SW480 (cell line): ENCODE measurements around the gene TSC22D3.

Experiments used
- DNase-seq: peaks from one replicate; pipeline ENCODE4 v3.0.0-alpha.2; 2016; ENCODE audit warnings: low spot score

The TSC22D3 gene

DNA sequence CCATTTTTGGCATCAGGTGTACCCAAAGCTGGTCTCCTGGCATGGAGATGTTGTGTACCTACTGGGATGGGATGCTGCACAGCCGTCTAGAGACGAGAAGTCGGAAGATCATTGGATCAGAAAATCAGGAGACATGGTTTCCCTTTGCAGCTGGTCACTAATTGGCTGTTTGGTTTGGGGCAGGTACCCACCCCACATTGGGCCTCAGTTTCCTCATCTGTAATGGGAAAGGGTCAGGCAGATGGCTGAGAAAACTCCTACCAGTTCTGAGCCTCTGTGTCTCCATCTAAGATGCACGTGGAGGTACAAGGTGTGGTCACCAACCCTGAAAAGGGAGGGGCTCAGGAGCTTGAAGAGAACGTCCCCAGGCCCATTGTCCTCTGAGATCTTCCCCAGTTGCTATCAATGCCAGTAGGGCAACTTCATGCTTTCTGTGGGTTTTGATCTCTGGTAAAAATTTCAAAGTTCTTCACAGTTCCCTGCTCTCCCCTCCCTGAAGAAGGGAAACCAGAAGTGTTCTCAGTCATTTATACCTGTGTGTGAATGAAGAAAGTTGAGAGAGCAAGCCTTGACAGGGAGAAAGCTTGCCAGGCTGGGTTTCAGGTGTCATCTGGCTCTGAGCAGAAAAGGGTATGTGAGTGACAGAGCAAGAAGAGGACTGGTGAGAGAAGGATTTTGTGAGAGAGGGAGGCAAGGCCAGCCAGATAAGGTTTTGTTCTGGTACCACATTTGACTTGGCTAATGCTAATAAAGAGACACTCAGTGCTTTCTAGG lies 15.1 kb downstream of the TSC22D3 start:
- no peak for DNase-seq

GRCh38 chrX:107758231-107758766 lies 17.3 kb downstream of the TSC22D3 start:
- no peak for DNase-seq

- no peak for DNase-seq
Observed at GRCh38 chrX:107755721-107756120, 19.9 kb downstream of the TSC22D3 start.

- DNase-seq: no peak
Observed at GRCh38 chrX:107753187-107753586, 22.4 kb downstream of the TSC22D3 start.

GRCh38 chrX:107752714-107753113 lies 22.9 kb downstream of the TSC22D3 start:
- DNase-seq: no peak

DNA sequence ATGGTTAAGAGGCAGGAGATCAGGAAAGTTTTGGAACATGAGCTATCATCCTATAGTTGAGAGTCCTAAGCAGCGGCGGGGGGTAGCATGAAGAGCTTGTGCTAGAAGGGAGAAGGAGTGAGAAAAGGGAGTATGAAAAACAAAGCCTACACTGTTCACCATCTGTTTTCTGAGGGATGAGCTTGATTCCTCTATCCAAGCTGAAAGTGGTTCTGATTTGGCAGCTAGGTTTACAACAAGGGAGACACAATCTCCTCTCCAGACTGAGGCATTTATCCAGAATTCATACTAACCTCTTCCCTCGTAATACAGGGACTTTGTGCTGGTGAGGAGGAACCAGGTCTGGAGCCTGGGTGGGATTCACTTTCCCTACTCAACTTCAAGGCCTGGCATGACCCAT lies 23.5 kb downstream of the TSC22D3 start:
- DNase-seq: no peak

DNA sequence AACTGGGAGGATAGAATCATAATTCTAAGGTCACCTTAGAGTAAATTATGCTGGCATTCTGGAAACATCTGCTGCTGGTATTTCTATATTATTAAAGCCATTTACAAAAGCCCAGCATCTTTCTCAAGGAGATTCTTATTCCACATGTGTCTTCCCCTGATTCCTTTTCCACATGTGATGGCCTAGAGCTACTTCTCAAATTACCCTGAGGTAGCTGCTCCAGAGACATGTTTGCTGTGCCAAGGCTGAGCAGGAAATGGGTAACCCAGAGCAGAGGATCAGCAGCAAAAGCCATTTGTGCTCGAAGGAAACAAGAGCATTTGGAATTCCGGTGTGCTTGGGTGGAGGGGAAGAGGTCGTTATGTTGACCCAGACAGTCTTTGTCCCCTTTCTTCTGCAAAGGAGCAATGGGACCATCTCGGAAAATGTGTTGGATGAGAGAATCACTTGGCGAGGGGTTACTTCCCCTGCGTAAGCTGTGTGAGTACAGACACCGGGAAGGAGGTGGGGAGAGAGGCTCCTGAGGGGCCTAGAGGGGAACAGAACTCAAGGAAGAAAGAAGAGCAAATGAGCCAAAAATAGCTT lies 24.6 kb downstream of the TSC22D3 start:
- DNase-seq: no peak

GRCh38 chrX:107750263-107750662 lies 25.3 kb downstream of the TSC22D3 start:
- DNase-seq: no peak

DNA sequence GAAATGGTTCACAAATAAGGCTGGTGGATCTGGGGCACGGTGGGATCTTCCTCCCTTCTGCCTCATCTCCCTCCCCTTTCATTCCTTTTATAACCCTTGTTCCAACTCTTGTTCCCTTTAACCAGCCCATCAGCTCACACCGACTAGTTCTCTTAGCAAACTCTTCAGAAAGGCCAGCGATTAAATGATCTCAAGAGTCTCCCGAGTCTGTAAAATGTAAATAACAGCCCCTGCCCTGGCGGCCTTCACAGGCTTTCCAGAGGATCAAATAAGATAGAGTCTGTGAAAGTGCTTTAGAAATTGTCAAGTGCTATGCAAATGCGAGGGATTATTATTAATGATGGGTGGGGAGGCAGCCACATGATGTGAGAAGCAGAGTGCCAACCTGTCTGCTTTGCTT lies 27.1 kb downstream of the TSC22D3 start:
- DNase-seq: no peak

DNA sequence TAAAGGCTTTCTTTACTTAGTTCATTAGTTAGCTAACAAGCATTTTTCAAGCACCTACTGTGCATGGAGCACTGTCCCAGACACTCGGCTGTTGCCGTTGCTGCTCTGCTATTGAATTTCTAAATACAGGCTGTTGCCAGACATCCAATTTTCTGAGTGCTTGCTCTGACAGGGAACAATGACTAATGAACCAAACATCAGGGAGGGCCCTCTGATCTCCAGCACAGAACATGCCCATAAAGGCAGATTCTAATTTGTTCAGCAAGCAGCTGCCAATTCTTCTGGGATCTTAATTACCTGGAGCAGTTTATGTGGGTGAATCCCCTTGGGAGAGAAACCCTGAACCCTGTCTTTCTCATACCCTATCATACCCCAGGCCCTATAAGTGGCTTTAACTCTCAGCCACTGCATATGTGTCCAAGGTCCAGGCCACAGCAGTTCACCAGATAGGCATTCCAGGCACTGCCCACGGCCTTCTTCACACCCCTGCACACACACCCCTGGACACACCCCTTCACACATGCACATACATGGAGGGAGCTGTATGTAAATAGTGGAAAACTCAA lies 27.9 kb downstream of the TSC22D3 start:
- peak; percentile 81 for DNase-seq

- no peak for DNase-seq
Observed at GRCh38 chrX:107744868-107745267, 30.7 kb downstream of the TSC22D3 start.

GRCh38 chrX:107743995-107744394 lies 31.6 kb downstream of the TSC22D3 start:
- DNase-seq: no peak

DNA sequence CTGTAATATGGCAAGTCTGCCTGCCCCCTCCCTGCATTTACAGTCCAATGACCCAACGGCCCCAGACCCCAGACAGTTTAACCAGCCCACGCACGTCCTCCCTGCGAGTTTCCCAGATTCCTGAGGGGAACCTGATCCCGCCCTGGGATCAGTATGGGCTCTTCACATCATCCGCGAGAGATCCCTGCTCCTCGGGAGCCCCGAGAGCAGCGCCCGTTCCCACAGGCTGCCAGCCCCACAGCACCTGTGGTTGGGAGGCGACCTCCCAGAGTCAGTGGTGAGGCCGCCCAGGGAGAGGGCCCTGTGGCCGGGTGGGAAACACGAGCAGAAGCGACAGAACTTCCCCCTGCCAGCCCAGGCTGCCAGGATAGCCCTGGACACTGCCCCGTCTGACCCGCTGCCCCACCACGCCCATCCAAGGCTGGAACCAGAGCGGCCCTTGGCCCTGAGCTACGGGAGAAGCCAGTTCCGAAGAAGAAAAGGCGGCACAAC lies 32.8 kb downstream of the TSC22D3 start:
- DNase-seq: no peak

- DNase-seq: no peak
Observed at GRCh38 chrX:107741404-107741790, 34.2 kb downstream of the TSC22D3 start.

GRCh38 chrX:107739541-107739940 lies 36.0 kb downstream of the TSC22D3 start:
- no peak for DNase-seq

DNA sequence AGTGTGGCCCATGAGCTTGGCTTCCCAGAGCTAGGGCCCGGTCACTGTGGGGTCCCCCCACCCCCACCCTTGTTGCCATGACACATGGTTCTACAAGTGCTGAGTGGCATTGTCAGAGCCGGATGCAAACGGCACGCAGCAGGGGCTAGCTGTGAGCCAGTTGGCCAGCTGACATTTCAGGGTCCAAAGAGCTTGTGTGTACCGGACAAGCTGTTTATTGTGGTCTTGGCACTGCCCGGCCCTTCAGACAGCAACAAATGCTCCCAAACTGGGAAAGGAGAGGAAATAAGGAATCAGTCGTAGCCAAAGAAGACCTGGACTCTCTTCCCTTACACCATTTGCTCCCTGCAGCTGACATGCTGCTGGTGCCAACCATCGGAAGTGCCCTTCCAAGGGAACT lies 36.8 kb downstream of the TSC22D3 start:
- DNase-seq: no peak

GRCh38 chrX:107738272-107738671 lies 37.3 kb downstream of the TSC22D3 start:
- DNase-seq: no peak

GRCh38 chrX:107736781-107737531 lies 38.6 kb downstream of the TSC22D3 start:
- DNase-seq: no peak

- DNase-seq: no peak
Observed at GRCh38 chrX:107734646-107735045, 40.9 kb downstream of the TSC22D3 start.

- DNase-seq: no peak
Observed at GRCh38 chrX:107733686-107734085, 41.9 kb downstream of the TSC22D3 start.

GRCh38 chrX:107731831-107732502 lies 43.6 kb downstream of the TSC22D3 start:
- peak; percentile 45 for DNase-seq
